Vagina (tissue), 2 donors: ENCODE measurements around the gene STARD3NL.

ENCODE experiments used
- CTCF ChIP-seq, 3 experiments: fragments of 450-650 bp in 2 of 3; fragments of 200-600 bp in 1 of 3; sonication (generic) in 1 of 3; IDR thresholded peaks; one replicate each; pipeline ENCODE4 v1.5.1; 2017 to 2019; ENCODE audit warnings: antibody characterized with exemption in 3 of 3, mild to moderate bottlenecking in 2 of 3, moderate library complexity in 2 of 3
- POLR2A ChIP-seq, 2 donors: fragments of 450-650 bp; IDR thresholded peaks; one replicate each; pipeline ENCODE4 v1.6.1; 2017; ENCODE audit warnings: antibody characterized with exemption in 2 of 2, mild to moderate bottlenecking in 2 of 2, moderate library complexity in 2 of 2

GRCh38 chr7:38187794-38188440 lies 9.9 kb downstream of the STARD3NL start:
- no peak for TF ChIP-seq POLR2A (IDR thresholded peaks at IDR 0.05)
- TF ChIP-seq CTCF (IDR thresholded peaks at IDR 0.05) = no peak
